Middle frontal gyrus (tissue), 1 donor: ENCODE data around the gene FAM227B.

Experiments used
- DNase-seq: peaks from one replicate; pipeline ENCODE4 v3.0.0-alpha.2; 2015; ENCODE audit warnings: low spot score; ENCODE audit errors: extremely low spot score

The FAM227B gene

DNA sequence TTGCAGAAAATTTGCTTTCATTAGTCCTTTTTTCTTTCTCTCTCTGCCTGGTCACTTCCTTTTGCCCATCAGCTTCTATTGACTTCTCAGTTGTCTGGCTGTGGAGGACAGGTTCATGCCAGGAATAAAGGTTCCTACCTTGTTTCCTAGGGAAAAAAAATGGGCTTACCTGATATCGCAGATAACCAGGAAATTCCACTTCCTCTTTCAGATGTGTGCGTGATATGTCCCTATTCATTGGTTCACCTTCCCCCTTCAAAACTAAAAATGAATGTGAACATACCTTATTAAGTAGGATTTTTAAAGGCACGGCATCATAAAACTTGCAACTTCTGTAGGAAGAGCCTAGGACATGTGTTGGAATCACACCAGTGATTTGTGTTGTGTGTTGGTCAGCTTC lies 317.6 kb downstream of the FAM227B start:
- no peak for DNase-seq

- DNase-seq: no peak
Measured at GRCh38 chr15:49301562-49301961, 319.1 kb downstream of the FAM227B start.

DNA sequence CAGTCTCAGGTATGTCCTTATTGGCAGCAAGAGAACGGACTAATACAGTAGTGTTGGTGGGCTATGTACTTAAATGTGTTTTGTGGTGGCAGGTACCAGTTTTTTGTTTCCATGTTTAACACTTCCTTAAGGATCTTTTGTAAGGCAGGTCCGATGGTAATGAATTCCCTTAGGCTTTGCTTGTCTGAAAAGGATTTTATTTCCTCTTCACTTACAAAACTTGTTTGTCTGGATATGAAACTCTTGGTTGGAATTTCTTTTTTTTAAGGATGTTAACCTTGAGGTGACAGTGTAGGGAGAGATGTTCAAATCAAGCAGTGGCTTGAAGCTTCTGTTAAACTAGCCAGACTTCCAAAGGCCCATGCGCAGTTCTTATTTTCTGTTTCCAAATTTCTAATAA lies 319.8 kb downstream of the FAM227B start:
- no peak for DNase-seq

GRCh38 chr15:49297584-49297983 lies 323.0 kb downstream of the FAM227B start:
- no peak for DNase-seq

- DNase-seq: no peak
Measured at GRCh38 chr15:49296258-49296657, 324.4 kb downstream of the FAM227B start.

DNA sequence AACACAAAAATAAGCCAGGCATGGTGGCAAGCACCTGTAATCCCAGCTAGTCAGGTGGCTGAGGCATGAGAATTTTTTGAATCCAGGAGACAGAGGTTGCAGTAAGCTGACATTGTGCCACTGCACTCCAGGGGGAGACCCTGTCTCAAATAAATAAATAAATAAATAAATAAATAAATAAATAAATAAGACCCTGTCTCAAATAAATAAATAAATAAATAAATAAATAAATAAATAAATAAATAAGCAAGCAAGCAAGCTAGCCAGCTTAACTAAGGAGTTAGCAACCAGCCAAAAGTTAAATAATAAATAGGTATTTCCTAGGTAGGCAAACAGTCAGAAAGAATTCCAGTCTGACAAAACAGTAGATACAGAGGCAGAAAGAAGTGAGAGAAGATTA lies 326.7 kb downstream of the FAM227B start:
- no peak for DNase-seq

GRCh38 chr15:49290191-49290590 lies 330.4 kb downstream of the FAM227B start:
- no peak for DNase-seq

DNA sequence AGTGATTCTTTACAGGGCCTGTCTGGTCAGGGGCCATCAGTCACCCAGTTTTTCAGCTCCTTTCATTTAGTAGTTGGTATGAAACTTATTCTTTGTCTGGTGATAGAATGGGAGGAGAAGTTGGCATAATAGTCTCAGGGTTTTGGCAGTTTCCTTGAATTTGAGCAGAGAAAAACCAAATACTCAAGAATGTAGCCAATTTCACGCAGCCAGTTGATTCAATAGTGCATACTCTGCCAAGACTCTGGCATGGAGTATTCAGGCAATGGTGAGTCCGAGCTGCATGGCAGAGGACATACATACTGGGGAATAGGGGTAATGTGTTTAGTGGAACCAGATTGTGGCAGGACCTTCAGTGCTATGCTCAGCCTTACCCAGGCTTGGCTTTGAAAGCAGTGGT lies 332.2 kb downstream of the FAM227B start:
- no peak for DNase-seq

GRCh38 chr15:49287481-49287880 lies 333.1 kb downstream of the FAM227B start:
- no peak for DNase-seq

DNA sequence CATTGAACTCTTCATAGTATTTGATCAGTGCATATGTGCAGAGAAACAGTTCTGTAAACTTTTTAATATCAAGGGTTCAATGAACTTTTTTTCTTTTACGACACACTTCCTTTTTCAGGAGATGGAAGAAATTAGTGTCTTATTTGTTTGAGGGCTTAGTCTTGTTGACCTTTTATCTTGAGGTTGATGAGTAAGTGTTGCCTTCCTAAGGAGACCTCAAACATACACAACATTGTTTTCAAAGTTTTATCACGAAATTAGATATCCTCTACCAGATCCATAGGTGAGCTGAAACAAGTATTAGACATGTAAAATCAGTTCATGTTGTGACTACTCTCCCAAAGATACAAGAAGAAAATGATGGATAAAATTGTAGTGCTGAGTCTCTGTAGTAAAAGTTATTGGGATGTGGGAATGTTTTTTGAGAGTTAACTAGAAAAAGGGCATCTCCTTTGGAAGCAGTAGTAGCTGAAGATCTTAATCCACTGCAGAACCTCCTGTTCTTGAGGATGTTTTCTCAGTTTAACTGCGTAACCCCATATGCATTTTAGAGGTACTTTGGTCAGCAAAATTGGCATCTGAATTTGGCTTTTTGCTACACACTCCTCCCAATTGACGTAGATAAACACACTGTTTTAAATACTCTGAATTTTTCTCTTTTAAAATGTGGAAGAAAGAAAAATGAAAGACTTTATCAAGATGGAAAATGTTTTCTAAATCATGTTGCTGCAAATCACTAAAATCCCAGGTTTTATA lies 333.8 kb downstream of the FAM227B start:
- DNase-seq: no peak

DNA sequence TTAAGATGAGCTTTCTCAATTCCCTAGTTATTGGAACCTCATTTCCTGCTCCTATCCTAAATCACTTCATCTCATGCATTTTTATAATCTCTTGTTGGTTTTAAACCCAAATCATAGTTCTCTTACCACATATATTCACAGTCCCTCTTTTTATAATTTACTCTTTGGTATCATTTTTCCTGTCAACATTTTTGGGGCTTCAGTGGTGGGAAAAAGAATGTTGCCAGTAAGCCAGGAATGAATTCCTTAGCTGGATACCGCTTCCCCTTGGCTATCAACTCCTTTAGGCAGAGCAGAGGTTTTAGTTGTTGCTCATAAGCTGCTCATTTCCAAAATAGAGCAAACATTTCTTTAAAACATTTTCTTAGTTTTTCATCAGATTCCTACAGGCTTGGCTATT lies 338.3 kb downstream of the FAM227B start:
- no peak for DNase-seq

DNA sequence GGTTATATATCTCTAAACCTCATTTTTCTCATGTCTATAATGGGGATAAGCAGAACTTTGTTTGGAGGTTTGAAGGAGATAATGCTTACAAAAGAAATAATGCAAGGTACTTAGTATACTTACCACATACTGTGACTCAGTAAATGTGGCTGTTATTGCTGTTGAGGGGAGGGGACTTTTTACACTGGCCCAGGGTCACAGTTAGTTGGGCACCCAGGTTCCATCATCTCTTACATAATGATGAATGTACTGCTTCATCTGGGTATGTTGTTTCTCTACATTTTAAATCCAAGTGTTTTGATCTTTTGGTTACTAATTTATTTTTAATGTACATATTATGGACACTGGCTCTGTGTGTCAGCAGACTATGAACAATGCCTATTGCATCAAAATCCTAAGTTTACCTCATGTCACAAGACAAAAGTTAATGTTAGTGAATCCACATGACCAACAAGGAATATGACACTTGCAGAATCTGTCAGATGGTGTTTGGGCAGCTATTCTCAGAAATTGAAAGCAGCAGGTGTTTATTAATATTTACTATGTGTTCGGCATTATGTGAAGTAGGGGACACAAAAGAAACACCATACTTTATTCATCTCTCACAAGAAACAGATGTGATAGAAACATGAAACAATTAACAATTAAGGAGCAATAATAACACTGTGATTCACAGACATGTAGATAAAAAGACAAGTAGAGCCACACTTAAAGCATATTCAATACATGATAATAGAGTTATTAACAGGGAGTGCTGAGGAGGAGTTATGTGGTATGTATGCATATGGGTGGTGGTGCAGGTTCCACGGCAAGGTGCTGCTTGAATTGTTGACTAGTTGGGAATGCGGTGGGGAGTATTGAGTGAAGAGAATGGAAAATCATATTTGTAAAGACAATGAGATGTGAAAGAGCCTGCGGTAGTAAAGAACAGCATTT lies 340.8 kb downstream of the FAM227B start:
- no peak for DNase-seq

GRCh38 chr15:49278751-49279150 lies 341.9 kb downstream of the FAM227B start:
- DNase-seq: no peak
